ENCODE measurements around the gene ESPN.
"Not testable (repeated sequence)": the region's sequence is repeated elsewhere in the genome, so short reads cannot be mapped to it uniquely, and the experiment has no call there.

DNA sequence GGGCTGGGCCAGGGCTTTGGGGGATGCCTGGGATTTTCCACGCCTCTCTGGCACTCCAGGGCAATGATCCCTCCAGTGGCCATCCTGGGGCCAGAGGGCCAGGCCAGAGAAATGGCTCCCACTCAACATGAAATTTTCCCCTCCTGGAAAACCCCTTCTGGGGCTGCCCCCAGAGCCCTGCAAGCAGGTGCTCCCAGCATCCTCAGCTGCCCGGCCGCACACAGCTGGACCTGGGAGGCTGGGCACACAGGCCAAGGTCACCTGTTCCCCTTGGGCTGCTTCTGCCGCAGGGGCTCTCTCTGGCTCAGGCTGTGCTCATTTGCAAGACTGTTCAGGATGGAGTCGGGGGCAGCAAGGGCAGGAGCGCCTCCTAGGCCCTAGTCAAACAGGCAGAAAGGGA is 3.9 kb downstream of the ESPN start:
- TF ChIP-seq POLR2AphosphoS5, EP300 (IDR thresholded peaks at IDR 0.05): not testable (repeated sequence)

Data from sigmoid colon (tissue), 4 donors.